Stimulated activated naive CD8-positive, alpha-beta T cell treated with anti-CD3 and anti-CD28 coated beads, Interleukin-15, Interleukin-2, amounts not matched to agents 100 ng/mL and 50 ng/mL, for 24 hours (primary cell): ENCODE results near the gene SEMA6B.
A peak's percentile ranks its signal among the peaks of the same experiment; 100 is the strongest.

Source experiments
- H3K27ac Mint-ChIP-seq: one replicate; pipeline ENCODE4 v1.8.0; 2021; ENCODE audit warnings: mild to moderate bottlenecking, mixed read lengths
- H3K27me3 Mint-ChIP-seq: one replicate; pipeline ENCODE4 v1.8.0; 2021; ENCODE audit warnings: mixed read lengths
- H3K36me3 Mint-ChIP-seq: one replicate; pipeline ENCODE4 v1.8.0; 2021; ENCODE audit warnings: low read depth, mixed read lengths
- H3K4me1 Mint-ChIP-seq: one replicate; pipeline ENCODE4 v1.8.0; 2021; ENCODE audit warnings: low read depth, mixed read lengths
- H3K4me3 Mint-ChIP-seq: one replicate; pipeline ENCODE4 v1.8.0; 2021; ENCODE audit warnings: mild to moderate bottlenecking, mixed read lengths
- H3K9me3 Mint-ChIP-seq: one replicate; pipeline ENCODE4 v1.8.0; 2021; ENCODE audit warnings: mixed read lengths

The SEMA6B gene

DNA sequence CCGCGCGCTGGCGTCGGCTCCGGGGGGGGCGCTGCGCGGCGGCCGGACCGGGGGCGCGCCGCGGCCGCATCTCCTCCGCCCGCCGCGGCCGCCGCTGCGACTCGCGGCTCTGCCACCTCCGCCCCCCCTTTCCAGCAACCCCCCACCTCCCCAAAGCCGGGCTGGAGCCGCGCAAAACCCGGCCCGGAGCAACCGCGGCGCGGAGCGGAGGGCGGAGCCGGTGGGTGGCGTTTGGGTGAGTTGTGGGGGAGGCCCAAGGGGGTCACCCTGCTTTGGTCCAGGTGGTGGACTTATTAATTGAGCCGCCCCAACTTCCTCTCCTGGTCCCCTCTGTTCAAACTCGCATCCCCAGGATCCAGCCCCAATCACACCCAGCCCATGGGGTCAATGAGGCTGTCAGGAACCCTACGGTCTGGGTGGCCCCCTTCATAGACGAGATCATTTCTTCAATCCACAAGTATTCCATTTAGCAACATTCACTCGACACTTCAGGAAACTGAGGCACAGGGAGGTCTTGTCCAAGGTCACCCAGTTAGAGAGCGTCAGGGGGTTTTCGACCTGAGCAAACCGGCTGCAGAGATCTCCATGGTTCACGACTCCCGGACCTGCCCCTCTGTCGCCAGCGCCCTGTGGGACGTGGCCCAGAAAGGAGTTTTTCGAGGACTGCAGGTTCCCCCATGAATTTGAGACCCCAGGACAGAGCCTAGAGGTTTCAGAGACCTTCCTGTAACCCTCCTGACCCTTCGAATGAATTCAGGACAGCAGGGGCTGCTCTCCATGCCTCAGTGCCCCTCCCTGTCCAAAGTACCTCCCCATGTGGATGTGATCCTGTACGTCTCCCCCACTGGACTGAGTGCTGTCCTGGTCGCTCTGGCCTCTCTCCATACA, 22.4 kb upstream of the SEMA6B start:
- H3K9me3 Mint-ChIP-seq, result no peaks in the 10 kb centered on the region
- H3K4me3 Mint-ChIP-seq, result no peak overlapping the region
- peaks cover 7% of the 10 kb centered on the region for H3K4me1 Mint-ChIP-seq
- H3K36me3 Mint-ChIP-seq, result no peaks in the 10 kb centered on the region
- H3K27ac Mint-ChIP-seq, result no peak overlapping the region
- H3K27me3 Mint-ChIP-seq, result peaks cover 43% of the 10 kb centered on the region

DNA sequence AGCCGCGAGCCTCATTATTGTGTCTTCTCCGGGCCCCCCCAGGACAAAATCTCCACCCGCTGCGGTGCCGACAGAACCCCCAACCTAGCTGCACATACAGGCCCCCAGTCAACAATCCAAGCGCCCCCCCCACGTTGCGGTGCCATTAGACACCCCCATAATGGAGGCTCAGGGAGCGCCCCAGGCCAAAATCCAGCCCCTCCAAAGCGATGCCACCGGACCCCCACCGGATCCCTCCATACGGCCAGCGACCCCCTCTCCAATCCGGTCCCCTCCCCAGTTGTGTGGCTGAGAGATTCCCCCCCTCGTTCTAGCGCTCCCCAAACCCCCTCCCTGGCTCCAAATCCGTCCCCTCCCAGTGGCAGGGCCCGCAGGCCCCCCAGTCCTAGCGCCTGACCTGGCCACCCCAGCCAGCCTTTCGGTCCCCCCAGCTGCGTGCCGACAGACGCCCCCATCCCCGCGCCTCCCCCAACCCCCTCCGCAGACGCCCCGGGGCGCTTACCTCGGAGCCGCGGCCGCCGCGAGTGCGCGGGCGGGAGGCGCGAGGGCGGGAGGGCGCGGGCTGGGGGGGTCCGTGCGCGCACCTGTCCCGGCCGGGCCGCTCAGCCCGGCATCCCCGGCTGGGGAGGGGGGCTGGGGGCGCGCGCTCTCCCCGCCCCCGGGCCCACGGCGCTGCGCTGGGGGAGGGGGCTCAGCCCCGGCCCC, 21.6 kb upstream of the SEMA6B start:
- H3K27me3 Mint-ChIP-seq, result peaks cover 48% of the 10 kb centered on the region
- peaks cover 7% of the 10 kb centered on the region for H3K4me1 Mint-ChIP-seq
- no peaks in the 10 kb centered on the region for H3K9me3 Mint-ChIP-seq

DNA sequence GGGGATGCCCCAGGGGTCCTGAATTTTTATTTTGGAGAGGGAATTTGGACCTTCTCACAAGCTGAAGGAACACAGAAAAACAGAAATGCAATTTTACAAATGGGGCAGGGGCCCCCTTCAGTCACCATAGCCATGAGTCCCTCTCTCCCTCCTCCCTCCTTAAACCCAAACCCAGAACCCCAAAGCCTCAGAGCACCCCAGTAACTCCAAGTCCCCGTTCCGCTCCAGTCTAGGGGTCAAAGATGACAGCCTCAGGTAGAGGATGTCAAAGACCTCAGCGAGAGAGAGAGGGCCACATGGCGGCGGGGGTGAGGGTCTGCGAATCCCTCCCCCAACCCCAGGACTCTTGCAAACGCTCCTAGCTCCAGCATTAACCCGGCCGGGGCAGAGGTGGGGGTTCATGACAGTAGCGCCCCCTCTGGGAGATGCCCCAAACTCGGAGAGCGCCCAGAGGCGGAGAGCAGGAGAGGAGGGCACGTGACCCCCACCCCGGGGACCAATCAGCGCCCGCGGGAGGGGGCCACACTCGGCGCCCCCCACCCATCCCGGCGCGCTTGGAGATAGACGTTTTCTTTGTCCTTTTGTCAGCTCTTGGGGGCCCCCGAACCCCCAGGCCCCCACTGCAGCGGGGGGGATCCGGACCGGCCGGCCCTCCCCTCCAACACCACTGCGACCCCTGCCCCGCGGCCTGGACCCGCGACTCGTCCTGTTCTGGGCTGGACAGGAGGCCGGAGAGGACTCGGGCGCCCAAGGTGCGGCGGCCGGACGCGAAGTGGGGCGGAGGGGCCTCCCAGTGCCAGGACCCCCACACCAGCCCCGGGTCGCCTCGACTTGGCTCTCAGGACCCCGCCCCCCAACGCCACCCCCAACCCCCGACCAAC, 20.8 kb upstream of the SEMA6B start:
- Mint-ChIP-seq H3K27me3 (peaks cover 51% of the 10 kb centered on the region), H3K27ac (no peak overlapping the region), H3K9me3 (no peaks in the 10 kb centered on the region), H3K4me1 (peaks cover 15% of the 10 kb centered on the region), H3K4me3 (no peak overlapping the region), H3K36me3 (no peaks in the 10 kb centered on the region)

More for the DNA sequence above, 21.6 kb upstream of the SEMA6B start:
- Mint-ChIP-seq H3K4me3 (no peak overlapping the region), H3K27ac (no peak overlapping the region), H3K36me3 (no peaks in the 10 kb centered on the region)

DNA sequence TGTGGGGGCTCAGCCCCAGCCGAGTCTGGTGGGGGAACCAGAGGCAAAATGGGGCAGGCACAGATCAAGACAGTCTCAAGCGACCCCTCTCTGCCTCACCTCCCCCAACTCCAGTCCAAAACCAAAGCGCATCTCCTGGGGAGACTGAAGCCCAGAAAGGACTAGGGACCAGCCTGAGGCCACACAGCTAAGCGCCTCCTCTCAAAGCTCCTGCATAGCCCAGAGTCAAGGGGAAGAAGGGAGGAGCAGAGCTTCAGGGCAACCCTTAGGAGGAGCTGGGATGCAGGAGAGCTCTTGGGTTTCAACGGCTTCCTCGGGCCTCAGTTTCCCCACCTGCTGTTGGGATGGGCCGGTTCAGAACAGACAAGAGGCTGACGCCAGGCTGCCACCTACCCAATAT, 19.9 kb upstream of the SEMA6B start:
- peaks cover 20% of the 10 kb centered on the region for H3K4me1 Mint-ChIP-seq
- peaks cover 55% of the 10 kb centered on the region for H3K27me3 Mint-ChIP-seq
- no peaks in the 10 kb centered on the region for H3K36me3 Mint-ChIP-seq
- H3K27ac Mint-ChIP-seq, result no peak overlapping the region
- no peaks in the 10 kb centered on the region for H3K9me3 Mint-ChIP-seq
- no peak overlapping the region for H3K4me3 Mint-ChIP-seq

DNA sequence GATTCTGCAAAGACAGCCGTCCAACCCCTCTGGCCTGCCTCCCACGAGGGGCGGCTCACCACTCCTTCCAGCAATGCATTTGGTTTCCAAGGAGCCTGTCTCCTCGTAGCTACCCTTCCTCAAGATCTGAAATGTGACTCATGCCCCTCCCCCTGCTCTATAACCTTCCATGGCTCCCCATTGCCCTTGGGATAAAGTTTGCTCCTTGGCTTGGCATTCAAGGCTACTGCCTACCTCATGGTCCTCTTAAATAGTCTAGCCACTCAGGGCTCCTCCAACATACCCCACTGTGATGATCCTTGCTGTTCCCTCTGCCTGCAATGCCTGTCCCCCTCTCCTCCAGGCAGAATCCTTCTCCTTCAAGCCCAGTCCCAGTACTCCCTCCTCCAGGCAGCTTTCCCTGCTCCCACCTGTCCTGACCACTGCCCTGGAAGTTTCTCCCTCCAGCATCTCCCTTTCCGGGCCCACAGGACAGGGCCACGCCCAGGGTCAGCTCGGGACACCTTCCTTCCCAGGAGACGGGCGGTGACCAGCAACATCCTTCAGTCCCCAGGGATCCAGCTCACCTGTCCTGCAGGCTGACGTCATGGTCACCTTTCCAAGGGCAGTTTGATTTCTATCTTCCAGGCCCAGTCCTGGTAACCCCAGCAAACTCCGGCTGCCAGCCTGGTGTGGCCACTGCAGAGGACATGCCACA, 19.2 kb upstream of the SEMA6B start:
- no peaks in the 10 kb centered on the region for H3K36me3 Mint-ChIP-seq

DNA sequence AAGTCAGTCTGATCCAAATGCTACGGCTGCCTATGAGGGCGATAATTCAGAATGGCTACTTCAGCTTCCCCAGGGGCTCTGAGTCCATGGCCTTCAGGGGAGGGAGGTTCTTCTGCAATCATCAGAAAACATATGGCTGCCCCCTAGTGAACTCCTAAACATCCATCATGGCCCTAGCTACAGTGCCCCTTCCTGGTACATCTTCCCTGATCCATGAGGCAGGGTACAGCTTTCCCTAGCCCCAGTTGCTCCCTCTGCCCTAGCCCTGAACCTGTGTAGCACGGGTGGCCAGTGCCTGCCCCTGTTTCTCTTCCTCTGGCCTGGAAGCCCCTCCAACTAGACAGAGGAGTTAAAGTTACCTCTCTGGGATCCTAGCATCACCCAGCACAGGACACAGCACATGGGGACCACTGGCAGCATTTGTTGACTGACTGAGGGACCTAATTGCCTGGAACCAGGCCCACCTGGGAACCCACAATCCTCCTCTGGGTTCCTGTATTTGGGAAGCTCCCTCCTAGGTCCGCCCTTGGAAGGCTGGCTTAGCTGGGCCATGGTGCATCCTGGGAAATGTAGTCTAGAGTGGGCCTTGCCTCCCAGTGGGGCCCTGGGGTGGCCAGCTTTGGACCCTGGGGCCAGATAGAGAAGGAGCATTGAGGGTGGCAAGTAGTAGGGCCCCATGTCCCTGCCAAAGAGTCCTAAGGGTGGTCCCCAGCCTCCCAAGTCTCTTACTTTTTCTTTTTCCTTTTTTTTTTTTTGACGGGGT, 17.7 kb upstream of the SEMA6B start:
- Mint-ChIP-seq H3K9me3 (no peaks in the 10 kb centered on the region), H3K36me3 (no peaks in the 10 kb centered on the region), H3K4me1 (peaks cover 16% of the 10 kb centered on the region), H3K4me3 (no peak overlapping the region), H3K27me3 (peaks cover 47% of the 10 kb centered on the region), H3K27ac (no peak overlapping the region)

More for the DNA sequence above, 19.2 kb upstream of the SEMA6B start:
- Mint-ChIP-seq H3K27ac (no peak overlapping the region), H3K9me3 (no peaks in the 10 kb centered on the region), H3K4me3 (no peak overlapping the region), H3K4me1 (peaks cover 20% of the 10 kb centered on the region), H3K27me3 (peaks cover 55% of the 10 kb centered on the region)

DNA sequence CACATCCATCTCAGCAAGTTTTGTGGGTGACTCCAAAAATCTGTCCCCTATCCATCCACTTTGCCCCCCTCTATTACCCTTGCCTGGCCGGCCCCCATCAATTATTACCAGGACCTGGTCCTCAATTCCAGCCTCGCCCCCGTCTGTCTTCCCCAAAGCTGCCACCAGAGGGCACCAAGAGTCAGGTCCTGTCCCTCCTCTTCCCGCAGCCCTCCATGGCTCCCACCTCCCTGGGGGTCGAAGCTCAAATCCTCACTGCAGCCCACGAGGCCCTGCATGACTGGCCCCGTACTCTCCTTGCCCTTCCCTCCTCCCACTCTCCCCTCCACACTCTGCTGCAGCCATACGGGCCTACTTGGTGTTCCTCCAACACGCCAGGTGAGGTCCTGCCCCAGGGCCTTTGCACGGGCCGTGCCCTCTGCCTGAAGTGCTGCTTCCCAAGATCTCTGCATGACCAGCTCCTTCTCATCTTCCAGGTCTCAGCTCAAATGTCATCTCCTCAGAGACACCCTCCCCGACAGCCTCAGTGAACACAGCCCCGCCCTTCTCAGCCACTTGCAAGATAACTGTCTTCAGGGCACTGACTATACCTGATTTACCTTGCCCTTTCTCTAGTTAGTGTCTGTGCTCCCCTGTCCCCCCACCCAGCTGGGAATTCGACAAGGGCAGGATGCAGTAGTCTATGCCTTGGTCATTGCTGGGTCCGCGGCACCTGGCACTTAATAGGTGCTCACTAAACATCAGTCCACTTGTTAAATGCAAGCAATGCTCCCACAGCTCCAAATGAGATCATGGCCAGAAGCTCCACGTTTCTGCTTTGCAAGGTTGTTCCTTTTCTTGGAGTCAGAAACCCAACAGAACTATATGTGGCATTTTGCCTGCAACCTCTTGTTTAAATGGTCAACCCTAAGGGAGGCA, 16.8 kb upstream of the SEMA6B start:
- Mint-ChIP-seq H3K27me3 (peaks cover 41% of the 10 kb centered on the region), H3K9me3 (no peaks in the 10 kb centered on the region), H3K4me3 (no peak overlapping the region), H3K4me1 (peaks cover 12% of the 10 kb centered on the region), H3K27ac (peak overlapping the region; percentile 34), H3K36me3 (no peaks in the 10 kb centered on the region)

DNA sequence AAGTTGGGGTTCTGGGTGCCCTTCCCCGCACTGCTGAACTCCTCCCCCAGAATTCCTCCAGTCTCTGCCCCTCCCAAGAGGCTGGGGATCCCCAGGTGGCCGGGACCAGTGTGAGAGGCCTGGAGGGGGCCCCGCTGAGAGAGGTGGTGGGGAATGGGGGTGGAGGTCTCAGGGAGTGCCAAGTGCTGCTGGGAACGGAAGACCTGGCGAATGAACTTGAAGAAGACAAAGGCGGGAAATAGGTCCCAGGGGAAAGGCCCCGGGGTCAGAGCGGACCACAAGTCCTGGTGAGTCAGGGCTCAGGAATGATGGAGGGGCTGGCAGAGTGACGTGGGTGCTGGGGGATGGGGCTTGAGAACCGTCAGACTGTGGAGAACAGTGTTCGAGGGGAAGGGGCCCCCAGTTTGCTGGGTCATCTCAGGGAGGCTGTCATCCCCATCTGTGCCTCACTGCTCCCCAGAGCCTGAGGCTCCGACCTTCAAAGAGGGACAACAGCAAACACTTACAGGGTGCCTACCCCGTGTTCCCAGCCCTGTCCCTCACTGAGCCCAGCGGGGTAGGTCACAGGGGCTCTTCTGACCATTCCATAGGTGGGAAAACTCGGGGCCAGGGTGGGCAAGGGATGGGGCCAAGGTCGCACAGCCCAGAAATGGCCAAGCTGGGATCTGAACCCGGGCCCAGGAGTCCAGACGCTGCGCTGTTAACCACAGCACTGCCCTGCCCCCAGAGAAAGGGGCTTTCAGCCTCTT, 16.0 kb upstream of the SEMA6B start:
- Mint-ChIP-seq H3K4me1 (peaks cover 12% of the 10 kb centered on the region), H3K27me3 (peaks cover 41% of the 10 kb centered on the region), H3K36me3 (no peaks in the 10 kb centered on the region), H3K27ac (no peak overlapping the region), H3K9me3 (no peaks in the 10 kb centered on the region), H3K4me3 (no peak overlapping the region)

DNA sequence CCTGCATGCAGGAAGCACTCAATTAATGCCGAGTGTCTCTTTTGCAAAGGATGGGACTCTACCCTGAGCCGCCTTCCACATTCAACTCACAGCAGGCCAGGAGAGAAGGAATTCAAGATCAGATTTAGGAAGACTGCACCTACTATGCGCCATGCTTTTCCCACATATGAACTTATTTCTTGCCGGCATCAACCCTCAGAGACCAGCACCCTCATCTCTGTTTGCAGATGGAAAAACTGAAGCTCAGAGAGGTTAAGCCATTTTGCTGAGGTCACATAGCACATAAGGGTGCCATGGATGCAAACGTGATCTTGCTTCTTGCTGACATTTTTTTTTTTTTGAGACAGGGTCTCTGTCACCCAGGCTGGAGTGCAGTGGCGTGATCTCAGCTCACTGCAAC, 14.2 kb upstream of the SEMA6B start:
- H3K4me3 Mint-ChIP-seq, result no peak overlapping the region
- peaks cover 12% of the 10 kb centered on the region for H3K4me1 Mint-ChIP-seq
- H3K27me3 Mint-ChIP-seq, result peaks cover 27% of the 10 kb centered on the region
- no peaks in the 10 kb centered on the region for H3K36me3 Mint-ChIP-seq
- H3K9me3 Mint-ChIP-seq, result no peaks in the 10 kb centered on the region
- no peak overlapping the region for H3K27ac Mint-ChIP-seq

DNA sequence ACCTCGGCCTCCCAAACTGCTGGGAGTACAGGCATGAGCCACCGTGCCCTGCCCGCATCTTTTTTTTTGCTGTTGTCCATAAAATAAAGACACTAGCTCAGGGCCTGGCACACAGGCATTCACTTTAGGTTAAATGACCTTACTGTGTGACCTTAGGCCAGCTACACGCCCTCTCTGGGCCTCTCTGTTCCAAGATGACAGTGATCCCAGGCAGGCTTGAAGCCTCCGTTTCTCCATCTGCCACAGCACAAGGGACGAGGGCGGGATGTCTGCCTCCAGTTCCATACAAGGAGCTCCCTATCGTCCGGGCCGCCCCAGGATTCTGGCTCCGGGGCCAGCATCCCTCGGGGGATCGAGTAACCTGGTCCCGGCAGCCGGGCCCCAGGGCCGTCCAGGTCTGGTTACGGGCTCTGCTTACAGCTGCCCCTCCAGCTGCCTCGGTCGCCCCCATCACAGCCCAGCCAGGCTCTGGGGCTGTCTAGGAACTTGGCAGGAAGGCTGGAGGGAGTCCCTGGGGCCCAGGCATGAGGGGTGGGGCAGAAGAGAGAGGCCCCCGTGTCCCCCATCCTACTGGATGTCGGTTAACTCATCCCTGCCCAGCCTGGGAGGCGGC, 11.9 kb upstream of the SEMA6B start:
- no peak overlapping the region for H3K4me3 Mint-ChIP-seq
- H3K27ac Mint-ChIP-seq, result no peak overlapping the region
- H3K36me3 Mint-ChIP-seq, result no peaks in the 10 kb centered on the region
- peaks cover 16% of the 10 kb centered on the region for H3K27me3 Mint-ChIP-seq
- peaks cover 12% of the 10 kb centered on the region for H3K4me1 Mint-ChIP-seq
- H3K9me3 Mint-ChIP-seq, result no peaks in the 10 kb centered on the region

DNA sequence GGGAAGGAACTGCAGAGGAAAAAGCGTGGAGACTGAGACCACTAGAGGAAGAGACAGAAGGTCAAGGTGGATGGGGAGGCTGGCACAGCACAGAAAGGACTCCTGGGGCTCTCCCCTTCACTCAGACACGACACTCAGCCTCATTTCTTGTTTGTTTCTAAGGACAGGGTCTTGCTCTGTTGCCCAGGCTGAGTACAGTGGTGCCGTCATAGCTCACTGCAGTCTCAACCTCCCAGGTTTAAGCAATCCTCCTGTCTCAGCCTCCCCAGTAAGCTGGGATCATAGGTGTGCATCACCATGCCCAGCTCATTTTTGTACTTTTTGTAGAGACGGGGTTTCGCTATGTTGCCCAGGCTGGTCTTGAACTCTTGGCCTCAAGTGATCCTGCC, 11.4 kb upstream of the SEMA6B start:
- Mint-ChIP-seq H3K4me3 (no peak overlapping the region), H3K36me3 (no peaks in the 10 kb centered on the region), H3K27ac (no peak overlapping the region), H3K27me3 (peaks cover 11% of the 10 kb centered on the region), H3K9me3 (no peaks in the 10 kb centered on the region), H3K4me1 (peaks cover 11% of the 10 kb centered on the region)

DNA sequence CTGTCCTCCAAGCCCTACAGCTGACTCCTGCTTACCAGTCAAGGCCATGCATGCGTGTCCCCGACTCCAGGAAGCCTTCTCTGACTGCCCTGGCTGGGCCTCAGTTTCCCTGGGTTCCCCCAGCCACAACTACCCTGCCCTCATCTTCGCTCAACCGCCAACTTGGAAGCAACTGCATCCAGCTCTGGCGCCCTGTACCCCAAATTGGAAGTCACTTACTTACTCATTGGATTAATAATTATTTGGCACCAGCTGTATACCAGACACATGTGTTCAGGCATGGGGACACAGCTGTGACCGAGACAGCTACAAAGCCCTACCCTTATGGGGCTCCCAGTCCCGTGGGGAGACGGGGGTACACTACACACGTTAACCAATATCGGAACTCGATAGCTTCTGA, 10.9 kb upstream of the SEMA6B start:
- Mint-ChIP-seq H3K27me3 (peaks cover 6% of the 10 kb centered on the region), H3K27ac (no peak overlapping the region), H3K9me3 (no peaks in the 10 kb centered on the region), H3K36me3 (no peaks in the 10 kb centered on the region), H3K4me3 (no peak overlapping the region), H3K4me1 (peaks cover 6% of the 10 kb centered on the region)
